ENCODE data around the gene NPTXR. TPM values are rescaled to one million over a fixed set of nuclear protein-coding genes. Genes with fewer than 3 reads are reported as not detected.
A peak's percentile ranks its signal among the peaks of the same experiment; 100 is the strongest.

The NPTXR gene
- total RNA-seq, 1 donor from 2014 or later: 1.6 TPM

DNA sequence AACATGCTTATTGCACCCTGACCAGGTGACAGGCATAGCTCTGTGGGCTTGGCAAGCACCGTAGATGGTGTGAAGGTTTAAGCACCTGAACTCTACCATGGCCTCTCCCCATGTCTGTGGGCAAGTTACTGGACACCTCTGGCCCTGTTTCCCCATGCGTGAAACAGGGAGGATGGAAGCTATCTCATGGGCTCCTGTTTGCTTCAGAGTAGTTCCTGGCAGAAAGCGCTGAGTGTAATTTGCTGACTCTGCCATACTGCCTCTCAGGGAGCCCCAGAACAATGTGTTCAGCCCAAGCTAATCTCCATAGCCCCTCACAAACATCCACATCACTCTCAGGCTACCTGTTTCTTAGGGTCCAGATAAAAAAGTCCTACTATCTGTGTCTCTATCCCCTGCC is 25.8 kb upstream of the NPTXR start:
- Histone ChIP-seq H3K9ac (ENCODE audit: low read depth in 1 of 3, low read length in 3 of 3) (peak overlapping the region in 1 of 3 donors; percentile 25), H3K4me3 (ENCODE audit: low read length in 3 of 3) (no peak overlapping the region), H3K4me1 (ENCODE audit: control insufficient read depth in 3 of 3, insufficient read depth in 3 of 3, low read length in 3 of 3) (peaks cover 33 to 44% (median 37%) of the 10 kb centered on the region in 3 donors), H3K27ac (ENCODE audit: low read depth, low read length) (no peak overlapping the region), H3K9me3 (ENCODE audit: control insufficient read depth in 3 of 3, low read length in 3 of 3) (no peaks in the 10 kb centered on the region), H3K36me3 (ENCODE audit: control insufficient read depth in 3 of 3, insufficient read depth in 3 of 3, low read length in 3 of 3) (peaks cover 4 to 23% (median 17%) of the 10 kb centered on the region in 3 donors), H3K27me3 (ENCODE audit: control insufficient read depth in 3 of 3, insufficient read depth in 3 of 3, low read length in 3 of 3) (no peaks in the 10 kb centered on the region)

DNA sequence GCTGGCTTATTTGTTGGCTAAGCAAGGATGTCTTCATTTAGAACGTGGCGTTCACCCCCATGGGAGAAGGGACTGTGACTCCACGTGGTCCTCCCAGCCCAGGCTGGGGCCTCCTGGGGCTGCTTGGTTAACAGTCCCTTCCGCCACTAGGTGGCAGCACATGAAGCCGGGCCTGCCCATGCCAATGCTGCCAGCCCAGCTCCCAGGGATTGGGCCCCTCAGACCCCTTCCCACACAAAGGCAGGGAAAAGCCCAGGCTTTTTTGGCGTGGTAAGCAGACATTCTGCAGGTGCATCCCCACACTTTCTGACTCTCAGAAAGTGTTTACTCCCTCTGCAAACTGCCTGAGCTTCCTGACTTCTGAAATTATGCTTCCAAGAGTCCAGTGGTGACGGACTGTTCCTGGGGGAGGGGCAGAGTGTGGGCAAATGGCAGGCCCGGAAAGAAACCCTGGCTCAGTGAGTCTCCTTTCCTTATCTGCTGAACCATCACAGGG is 25.1 kb upstream of the NPTXR start:
- Histone ChIP-seq H3K4me3 (ENCODE audit: low read length in 3 of 3) (no peak overlapping the region), H3K4me1 (ENCODE audit: control insufficient read depth in 3 of 3, insufficient read depth in 3 of 3, low read length in 3 of 3) (peaks cover 35 to 47% (median 39%) of the 10 kb centered on the region in 3 donors), H3K27ac (ENCODE audit: low read depth, low read length) (no peak overlapping the region), H3K27me3 (ENCODE audit: control insufficient read depth in 3 of 3, insufficient read depth in 3 of 3, low read length in 3 of 3) (no peaks in the 10 kb centered on the region), H3K9ac (ENCODE audit: low read depth in 1 of 3, low read length in 3 of 3) (peak overlapping the region in 1 of 3 donors; percentile 16), H3K9me3 (ENCODE audit: control insufficient read depth in 3 of 3, low read length in 3 of 3) (no peaks in the 10 kb centered on the region), H3K36me3 (ENCODE audit: control insufficient read depth in 3 of 3, insufficient read depth in 3 of 3, low read length in 3 of 3) (peaks cover 4 to 23% (median 17%) of the 10 kb centered on the region in 3 donors)

DNA sequence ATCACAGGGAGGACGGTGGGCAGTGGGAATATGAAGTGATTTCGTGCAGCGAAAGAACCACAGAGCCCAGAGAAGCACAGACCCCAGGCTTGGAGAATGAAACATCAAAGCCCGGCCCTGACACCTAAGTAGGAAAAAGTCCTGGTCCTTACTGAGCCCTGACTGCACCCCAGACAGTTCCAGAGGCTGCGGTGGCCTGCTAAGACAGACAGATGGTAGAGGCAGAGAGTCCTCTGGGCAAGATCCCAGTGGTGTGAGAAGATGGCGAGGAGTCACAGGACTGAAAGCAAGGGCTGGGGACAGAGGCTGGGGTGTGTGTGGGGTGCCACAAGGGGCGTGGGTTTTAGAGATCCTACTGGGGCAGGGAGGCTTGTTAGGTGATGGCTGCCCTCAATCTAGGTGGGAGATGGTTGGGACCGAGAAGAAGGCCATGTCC is 24.5 kb upstream of the NPTXR start:
- no peaks in the 10 kb centered on the region for H3K27me3 ChIP-seq (ENCODE audit: control insufficient read depth in 3 of 3, insufficient read depth in 3 of 3, low read length in 3 of 3)
- no peaks in the 10 kb centered on the region for H3K9me3 ChIP-seq (ENCODE audit: control insufficient read depth in 3 of 3, low read length in 3 of 3)
- peak overlapping the region in 1 of 3 donors; percentile 3 for H3K9ac ChIP-seq (ENCODE audit: low read depth in 1 of 3, low read length in 3 of 3)
- H3K4me3 ChIP-seq (ENCODE audit: low read length in 3 of 3): no peak overlapping the region
- H3K4me1 ChIP-seq (ENCODE audit: control insufficient read depth in 3 of 3, insufficient read depth in 3 of 3, low read length in 3 of 3): peaks cover 33 to 41% (median 39%) of the 10 kb centered on the region in 3 donors
- H3K36me3 ChIP-seq (ENCODE audit: control insufficient read depth in 3 of 3, insufficient read depth in 3 of 3, low read length in 3 of 3): peaks cover 4 to 23% (median 17%) of the 10 kb centered on the region in 3 donors
- no peak overlapping the region for H3K27ac ChIP-seq (ENCODE audit: low read depth, low read length)

DNA sequence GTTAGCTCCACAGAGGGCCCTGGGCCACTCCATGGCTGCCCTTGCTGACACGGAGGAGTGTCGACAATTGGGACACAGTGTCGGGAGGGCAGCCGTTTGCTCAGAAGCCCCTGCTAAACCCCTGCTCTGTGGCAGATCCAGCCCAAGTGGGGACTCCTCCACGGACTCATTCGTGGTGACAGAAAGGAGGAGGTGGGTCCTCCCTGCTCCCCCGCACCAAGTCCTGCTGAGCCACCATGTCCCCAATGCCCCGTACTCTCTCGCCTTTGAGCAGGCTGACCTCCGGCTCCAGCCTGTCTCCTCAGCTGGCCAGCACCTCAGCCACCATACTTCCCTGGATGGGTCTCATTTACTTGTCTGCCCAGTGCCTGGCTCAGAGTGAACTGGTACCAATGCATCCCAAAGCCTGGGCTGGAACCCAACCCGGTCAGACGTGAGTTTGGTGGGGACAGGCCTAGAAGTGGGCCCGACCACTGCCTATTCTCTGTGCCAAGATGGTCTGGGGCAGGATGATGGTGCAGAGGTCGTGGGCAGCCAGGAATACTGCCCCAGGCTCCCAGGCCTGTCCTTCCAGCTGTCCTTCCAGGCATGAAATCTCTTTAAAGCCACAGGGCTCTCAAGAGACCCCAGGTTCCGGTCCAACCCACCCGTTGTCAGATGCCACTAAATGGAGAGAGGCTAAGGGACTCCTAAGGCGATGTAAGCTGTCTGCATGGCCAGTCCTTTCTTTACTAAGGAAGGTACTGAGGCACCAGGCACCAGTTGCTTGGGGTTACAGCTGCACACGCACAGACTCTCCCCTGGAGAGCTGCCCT is 23.9 kb upstream of the NPTXR start:
- Histone ChIP-seq H3K4me1 (ENCODE audit: control insufficient read depth in 3 of 3, insufficient read depth in 3 of 3, low read length in 3 of 3) (peaks cover 33 to 43% (median 41%) of the 10 kb centered on the region in 3 donors), H3K36me3 (ENCODE audit: control insufficient read depth in 3 of 3, insufficient read depth in 3 of 3, low read length in 3 of 3) (peaks cover 4 to 23% (median 17%) of the 10 kb centered on the region in 3 donors), H3K27ac (ENCODE audit: low read depth, low read length) (no peak overlapping the region)

GRCh38 chr22:38867124-38867455 is 23.3 kb upstream of the NPTXR start:
- Histone ChIP-seq H3K36me3 (ENCODE audit: control insufficient read depth in 3 of 3, insufficient read depth in 3 of 3, low read length in 3 of 3) (peaks cover 4 to 23% (median 17%) of the 10 kb centered on the region in 3 donors), H3K9me3 (ENCODE audit: control insufficient read depth in 3 of 3, low read length in 3 of 3) (no peaks in the 10 kb centered on the region), H3K4me1 (ENCODE audit: control insufficient read depth in 3 of 3, insufficient read depth in 3 of 3, low read length in 3 of 3) (peaks cover 33 to 45% (median 43%) of the 10 kb centered on the region in 3 donors), H3K27me3 (ENCODE audit: control insufficient read depth in 3 of 3, insufficient read depth in 3 of 3, low read length in 3 of 3) (no peaks in the 10 kb centered on the region), H3K9ac (ENCODE audit: low read depth in 1 of 3, low read length in 3 of 3) (no peak overlapping the region), H3K27ac (ENCODE audit: low read depth, low read length) (no peak overlapping the region), H3K4me3 (ENCODE audit: low read length in 3 of 3) (no peak overlapping the region)

More for the DNA sequence above, 23.9 kb upstream of the NPTXR start:
- Histone ChIP-seq H3K27me3 (ENCODE audit: control insufficient read depth in 3 of 3, insufficient read depth in 3 of 3, low read length in 3 of 3) (no peaks in the 10 kb centered on the region), H3K9ac (ENCODE audit: low read depth in 1 of 3, low read length in 3 of 3) (no peak overlapping the region), H3K9me3 (ENCODE audit: control insufficient read depth in 3 of 3, low read length in 3 of 3) (no peaks in the 10 kb centered on the region), H3K4me3 (ENCODE audit: low read length in 3 of 3) (no peak overlapping the region)

DNA sequence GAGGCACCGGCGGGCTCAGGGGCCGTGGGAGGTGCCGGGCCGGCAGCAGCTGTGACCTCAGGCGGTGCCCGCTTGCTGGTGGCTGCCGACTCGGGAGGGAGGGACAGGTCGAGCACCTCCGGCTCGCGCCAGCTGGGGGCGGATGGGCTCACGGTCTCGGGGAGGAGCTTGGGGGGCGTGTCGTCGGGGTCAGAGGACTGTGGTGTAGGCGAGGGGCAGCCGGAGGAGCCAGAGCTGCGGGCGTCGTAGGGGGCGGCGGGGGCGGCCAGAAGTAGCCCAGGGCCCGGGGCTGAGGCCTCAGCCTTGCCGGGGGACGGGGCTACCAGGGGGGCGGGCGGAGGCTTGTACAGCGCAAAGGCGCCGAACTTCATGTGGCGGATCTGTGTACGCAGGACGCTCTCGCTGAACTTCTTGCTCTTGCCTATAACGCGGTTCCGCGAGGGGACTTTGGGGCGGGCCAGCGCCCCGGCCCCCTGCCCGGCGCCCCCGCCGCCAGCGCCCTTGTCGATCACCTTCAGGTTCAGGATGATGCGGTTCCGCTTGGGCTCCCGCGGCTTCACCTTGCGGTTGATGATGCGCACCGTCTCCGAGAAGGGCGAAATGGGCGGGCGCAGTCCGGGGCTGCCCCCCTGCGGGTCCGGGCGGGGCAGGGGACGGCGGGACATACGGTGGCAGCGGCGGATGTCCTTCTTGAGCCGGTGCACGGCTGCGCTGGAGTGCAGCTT is 22.7 kb upstream of the NPTXR start:
- Histone ChIP-seq H3K9ac (ENCODE audit: low read depth in 1 of 3, low read length in 3 of 3) (no peak overlapping the region), H3K36me3 (ENCODE audit: control insufficient read depth in 3 of 3, insufficient read depth in 3 of 3, low read length in 3 of 3) (peaks cover 4 to 23% (median 17%) of the 10 kb centered on the region in 3 donors), H3K27ac (ENCODE audit: low read depth, low read length) (no peak overlapping the region), H3K4me1 (ENCODE audit: control insufficient read depth in 3 of 3, insufficient read depth in 3 of 3, low read length in 3 of 3) (peaks cover 33 to 45% (median 43%) of the 10 kb centered on the region in 3 donors), H3K9me3 (ENCODE audit: control insufficient read depth in 3 of 3, low read length in 3 of 3) (no peaks in the 10 kb centered on the region), H3K27me3 (ENCODE audit: control insufficient read depth in 3 of 3, insufficient read depth in 3 of 3, low read length in 3 of 3) (peaks cover 0 to under 1% (median 0%) of the 10 kb centered on the region in 3 donors), H3K4me3 (ENCODE audit: low read length in 3 of 3) (no peak overlapping the region)

- Histone ChIP-seq H3K9ac (ENCODE audit: low read depth in 1 of 3, low read length in 3 of 3) (no peak overlapping the region), H3K4me1 (ENCODE audit: control insufficient read depth in 3 of 3, insufficient read depth in 3 of 3, low read length in 3 of 3) (peaks cover 31 to 42% (median 41%) of the 10 kb centered on the region in 3 donors), H3K27ac (ENCODE audit: low read depth, low read length) (no peak overlapping the region), H3K27me3 (ENCODE audit: control insufficient read depth in 3 of 3, insufficient read depth in 3 of 3, low read length in 3 of 3) (peaks cover 3 to 6% (median 3%) of the 10 kb centered on the region in 3 donors), H3K9me3 (ENCODE audit: control insufficient read depth in 3 of 3, low read length in 3 of 3) (no peaks in the 10 kb centered on the region), H3K36me3 (ENCODE audit: control insufficient read depth in 3 of 3, insufficient read depth in 3 of 3, low read length in 3 of 3) (peaks cover 4 to 23% (median 17%) of the 10 kb centered on the region in 3 donors), H3K4me3 (ENCODE audit: low read length in 3 of 3) (no peak overlapping the region)
These were observed 22.2 kb upstream of the NPTXR start for GRCh38 chr22:38866024-38866398.

GRCh38 chr22:38865201-38866023 is 21.6 kb upstream of the NPTXR start:
- H3K27me3 ChIP-seq (ENCODE audit: control insufficient read depth in 3 of 3, insufficient read depth in 3 of 3, low read length in 3 of 3): peaks cover 9 to 12% (median 9%) of the 10 kb centered on the region in 3 donors
- H3K9ac ChIP-seq (ENCODE audit: low read depth in 1 of 3, low read length in 3 of 3): peak overlapping the region in 2 of 3 donors; percentile 33 to 43
- H3K27ac ChIP-seq (ENCODE audit: low read depth, low read length): no peak overlapping the region
- peaks cover 27 to 39% (median 35%) of the 10 kb centered on the region in 3 donors for H3K4me1 ChIP-seq (ENCODE audit: control insufficient read depth in 3 of 3, insufficient read depth in 3 of 3, low read length in 3 of 3)
- H3K36me3 ChIP-seq (ENCODE audit: control insufficient read depth in 3 of 3, insufficient read depth in 3 of 3, low read length in 3 of 3): peaks cover 4 to 23% (median 17%) of the 10 kb centered on the region in 3 donors
- no peak overlapping the region for H3K4me3 ChIP-seq (ENCODE audit: low read length in 3 of 3)
- H3K9me3 ChIP-seq (ENCODE audit: control insufficient read depth in 3 of 3, low read length in 3 of 3): no peaks in the 10 kb centered on the region

DNA sequence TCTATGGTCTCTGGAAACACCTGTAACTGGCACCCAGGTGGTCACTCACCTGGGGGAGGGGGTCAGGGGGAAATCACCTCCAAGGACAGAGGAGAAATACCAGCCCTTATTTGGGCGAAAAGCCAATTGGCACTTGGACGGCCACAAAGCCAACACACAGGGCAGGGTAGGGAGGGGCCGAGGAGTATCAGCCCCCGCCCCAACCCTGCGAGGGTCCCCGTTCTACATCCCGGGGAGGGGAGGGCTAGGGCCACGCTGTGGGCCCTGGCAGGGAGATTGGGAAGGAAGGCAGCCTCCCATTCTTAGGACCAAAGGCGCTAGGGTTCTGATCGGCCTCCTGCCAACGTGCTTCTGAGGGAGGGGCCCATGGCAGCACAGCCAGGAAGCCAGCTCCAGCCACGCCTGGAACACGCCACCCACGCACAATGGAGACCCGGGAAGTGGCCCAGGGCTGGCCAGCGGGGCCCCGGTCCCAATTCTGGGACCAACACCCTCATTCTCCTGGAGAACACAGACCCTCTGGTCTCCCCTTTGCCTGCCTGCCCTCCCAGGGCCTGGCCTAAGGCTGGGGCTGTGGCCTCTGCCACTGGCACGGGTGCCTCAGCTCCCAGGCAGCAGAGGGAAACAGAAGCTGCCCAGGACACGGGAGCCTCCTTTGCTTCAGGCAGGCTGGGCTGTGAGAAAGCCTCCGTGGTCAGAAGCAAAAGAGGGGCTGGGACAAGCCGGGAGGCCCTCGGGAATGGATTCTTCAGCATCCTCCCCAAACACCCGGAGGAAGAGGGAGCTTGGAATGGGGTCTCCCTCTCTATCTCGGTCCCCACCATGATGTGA is 20.7 kb upstream of the NPTXR start:
- Histone ChIP-seq H3K4me3 (ENCODE audit: low read length in 3 of 3) (no peak overlapping the region), H3K4me1 (ENCODE audit: control insufficient read depth in 3 of 3, insufficient read depth in 3 of 3, low read length in 3 of 3) (peaks cover 19 to 32% (median 27%) of the 10 kb centered on the region in 3 donors), H3K27ac (ENCODE audit: low read depth, low read length) (no peak overlapping the region), H3K36me3 (ENCODE audit: control insufficient read depth in 3 of 3, insufficient read depth in 3 of 3, low read length in 3 of 3) (peaks cover 4 to 20% (median 14%) of the 10 kb centered on the region in 3 donors), H3K9ac (ENCODE audit: low read depth in 1 of 3, low read length in 3 of 3) (peak overlapping the region in 2 of 3 donors; percentile 33 to 43), H3K27me3 (ENCODE audit: control insufficient read depth in 3 of 3, insufficient read depth in 3 of 3, low read length in 3 of 3) (peaks cover 16 to 20% (median 17%) of the 10 kb centered on the region in 3 donors), H3K9me3 (ENCODE audit: control insufficient read depth in 3 of 3, low read length in 3 of 3) (no peaks in the 10 kb centered on the region)
